Hematopoietic multipotent progenitor cell treated with erythropoietin and hydrocortisone succinate and interleukin-3 and kit ligand, for 8 days (in vitro differentiated cells): ENCODE data around the gene PPP4R4.
A peak's percentile ranks its signal among the peaks of the same experiment; 100 is the strongest.
"Not testable (repeated sequence)": the region's sequence is repeated elsewhere in the genome, so short reads cannot be mapped to it uniquely, and the experiment has no call there.

Experiments used
- DNase-seq: peaks from one replicate; pipeline ENCODE4 v3.0.0-alpha.2; 2015

PPP4R4 gene

DNA sequence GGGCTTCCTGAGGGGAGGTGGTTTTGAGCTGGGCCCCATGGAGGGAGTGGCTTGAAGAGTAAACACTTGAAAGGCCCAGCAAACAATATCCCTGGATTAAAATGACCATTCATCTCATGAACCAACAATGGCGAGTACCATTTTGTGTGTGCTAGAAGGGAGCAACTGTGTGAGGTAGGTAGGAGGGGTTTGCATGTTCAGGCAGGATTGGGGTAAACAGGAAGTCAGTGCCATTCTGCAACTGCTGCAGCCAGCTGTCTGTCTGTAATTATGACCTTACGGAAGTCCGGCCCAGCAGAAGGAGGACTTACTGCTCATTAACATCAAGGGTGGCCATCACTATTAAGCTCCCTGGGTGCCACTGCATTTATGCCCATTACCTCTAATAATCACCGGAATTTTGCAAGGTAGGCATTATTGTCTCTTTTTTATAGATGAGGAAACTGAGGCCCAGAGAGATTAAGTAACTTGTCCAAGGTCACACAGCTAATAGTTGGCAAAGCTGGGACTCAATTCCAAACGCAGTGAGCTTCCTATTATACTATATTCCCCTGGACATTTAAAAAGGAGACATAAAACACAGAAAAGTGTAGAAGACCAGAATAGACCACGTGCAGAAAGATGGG lies 28.1 kb upstream of the PPP4R4 start:
- no peak for DNase-seq

DNA sequence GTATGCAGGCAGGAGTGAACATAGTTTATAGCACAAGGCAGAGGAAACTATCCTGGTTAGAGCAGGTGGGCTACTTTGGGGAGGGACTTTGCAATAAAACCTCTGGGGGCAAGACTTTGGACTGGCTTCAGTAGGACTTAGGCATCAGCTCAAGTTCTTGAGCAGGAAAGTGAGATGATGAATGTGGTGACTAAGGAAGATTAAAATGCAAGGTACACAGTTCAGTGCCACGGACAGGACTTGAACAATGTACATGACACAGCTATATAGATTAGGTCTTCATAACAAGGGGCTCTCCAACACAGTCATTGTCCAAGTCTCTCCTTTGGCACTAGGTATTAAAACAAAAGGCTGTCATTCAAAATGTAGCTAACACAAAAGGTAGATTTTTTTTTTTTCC lies 21.4 kb upstream of the PPP4R4 start:
- no peak for DNase-seq

- DNase-seq: no peak
Measured at GRCh38 chr14:94153750-94154342, 20.3 kb upstream of the PPP4R4 start.

DNA sequence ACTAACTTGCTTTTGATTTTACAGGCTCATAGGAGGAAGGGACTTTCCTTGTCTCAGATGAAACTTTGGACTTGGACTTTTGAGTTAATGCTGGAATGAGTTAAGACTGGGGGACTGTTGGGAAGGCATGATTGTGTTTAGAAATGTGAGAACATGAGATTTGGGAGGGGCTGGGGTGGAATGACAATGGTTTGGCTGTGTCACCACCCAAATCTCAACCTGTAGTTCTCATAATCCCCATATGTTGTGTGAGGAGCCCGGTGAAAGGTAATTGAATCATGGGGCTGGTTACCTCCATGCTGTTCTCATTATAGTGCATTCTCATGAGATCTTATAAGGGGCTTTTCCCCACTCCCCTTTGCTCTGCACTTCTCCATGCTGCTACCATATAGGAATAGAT lies 18.0 kb upstream of the PPP4R4 start:
- DNase-seq: not testable (repeated sequence)

GRCh38 chr14:94157197-94157596 lies 16.9 kb upstream of the PPP4R4 start:
- no peak for DNase-seq

DNA sequence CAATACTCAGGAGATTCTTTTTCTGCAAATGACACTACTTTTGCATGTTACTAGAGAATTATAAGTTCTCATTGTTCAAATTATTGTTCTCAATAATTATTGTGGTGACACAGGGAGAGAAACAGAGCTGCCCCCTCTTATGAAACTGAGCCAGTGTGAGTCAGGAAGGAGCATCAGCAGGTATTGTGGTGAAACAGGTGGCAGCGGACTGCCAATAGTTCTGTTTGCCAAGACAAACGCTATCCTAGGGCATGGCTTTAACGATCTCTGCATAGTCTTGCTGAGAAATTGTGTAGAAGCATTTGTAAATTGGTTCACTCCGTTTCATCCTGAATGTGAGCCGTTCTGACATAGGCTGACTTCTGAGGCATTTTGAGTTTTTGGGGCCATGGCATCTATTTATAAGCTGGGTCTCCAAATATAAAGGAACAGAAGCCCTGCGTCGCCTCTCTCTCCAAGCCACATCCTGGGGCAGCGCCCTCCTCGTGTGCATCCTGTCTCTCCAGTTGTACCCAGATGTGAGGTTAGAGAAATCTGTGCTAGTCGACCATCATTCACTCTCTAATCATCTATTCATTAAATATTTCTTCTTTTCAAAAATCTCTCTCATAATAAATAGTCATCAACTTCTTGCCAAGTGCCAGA lies 15.8 kb upstream of the PPP4R4 start:
- no peak for DNase-seq

- no peak for DNase-seq
Measured at GRCh38 chr14:94161058-94161457, 13.1 kb upstream of the PPP4R4 start.

DNA sequence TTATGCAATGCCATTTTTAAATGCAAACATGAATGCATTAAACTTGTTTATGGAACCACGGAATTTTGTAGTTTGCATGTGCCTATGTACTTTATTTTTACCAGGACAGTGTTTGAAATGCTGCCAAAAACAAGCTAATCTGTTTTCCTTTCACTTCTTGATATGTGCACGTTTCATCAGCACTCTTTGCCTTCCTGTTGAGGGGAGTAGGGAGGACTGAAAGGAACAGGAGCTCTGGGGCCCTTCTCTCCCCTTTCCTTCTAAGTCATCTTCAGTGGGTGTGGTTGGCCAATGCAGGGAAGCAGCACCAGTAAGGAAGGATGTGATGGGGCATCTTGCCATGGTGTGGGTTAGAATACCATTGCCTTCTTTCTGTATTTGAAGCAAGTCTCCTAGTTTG lies 12.1 kb upstream of the PPP4R4 start:
- no peak for DNase-seq

- DNase-seq: no peak
Measured at GRCh38 chr14:94162466-94162865, 11.7 kb upstream of the PPP4R4 start.

DNA sequence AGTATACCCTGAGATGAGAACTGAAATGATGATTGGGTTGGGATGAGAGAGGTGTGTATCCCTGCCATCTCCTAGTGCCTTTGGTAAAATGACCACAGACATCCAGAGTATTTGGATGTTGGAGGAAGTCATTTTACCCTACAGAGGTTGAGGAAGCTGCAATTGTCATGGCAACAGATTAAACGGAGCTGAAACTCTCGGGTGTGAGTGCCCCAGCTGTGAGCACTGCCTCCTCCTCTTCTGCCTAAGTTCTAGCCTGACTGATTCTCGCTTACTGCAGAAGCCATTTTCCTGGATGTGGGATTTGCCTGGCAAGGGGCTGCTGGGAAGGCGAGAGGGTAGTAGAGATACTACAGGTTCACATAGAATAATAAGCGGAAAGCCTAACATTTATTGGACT lies 10.3 kb upstream of the PPP4R4 start:
- DNase-seq: no peak

GRCh38 chr14:94164685-94165431 lies 9.3 kb upstream of the PPP4R4 start:
- no peak for DNase-seq

DNA sequence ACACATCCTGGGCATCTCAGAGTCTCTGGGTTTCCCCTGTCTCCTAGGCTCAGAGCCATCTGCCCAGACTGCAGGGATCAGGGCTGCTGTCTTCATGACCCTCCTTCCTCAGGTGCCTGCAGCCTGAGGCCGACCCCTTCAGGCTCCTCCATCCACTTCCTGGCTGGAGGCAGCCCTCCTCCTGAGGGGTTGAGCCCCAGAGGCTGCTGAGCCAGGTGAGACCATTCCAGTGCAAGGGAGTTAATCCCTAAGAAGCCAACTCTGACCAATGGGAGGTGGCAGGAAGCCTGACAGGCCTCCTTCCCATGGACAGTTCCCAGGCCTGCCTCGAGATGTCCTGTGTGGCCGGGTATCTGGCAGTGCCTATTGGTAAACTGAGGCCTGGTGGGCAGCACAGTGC lies 8.4 kb upstream of the PPP4R4 start:
- DNase-seq: no peak

GRCh38 chr14:94170136-94170535 lies 4.0 kb upstream of the PPP4R4 start:
- DNase-seq: no peak

- no peak for DNase-seq
Measured at GRCh38 chr14:94171208-94171607, 2.9 kb upstream of the PPP4R4 start.

- DNase-seq: no peak
Measured at GRCh38 chr14:94172545-94172944, 1.6 kb upstream of the PPP4R4 start.

DNA sequence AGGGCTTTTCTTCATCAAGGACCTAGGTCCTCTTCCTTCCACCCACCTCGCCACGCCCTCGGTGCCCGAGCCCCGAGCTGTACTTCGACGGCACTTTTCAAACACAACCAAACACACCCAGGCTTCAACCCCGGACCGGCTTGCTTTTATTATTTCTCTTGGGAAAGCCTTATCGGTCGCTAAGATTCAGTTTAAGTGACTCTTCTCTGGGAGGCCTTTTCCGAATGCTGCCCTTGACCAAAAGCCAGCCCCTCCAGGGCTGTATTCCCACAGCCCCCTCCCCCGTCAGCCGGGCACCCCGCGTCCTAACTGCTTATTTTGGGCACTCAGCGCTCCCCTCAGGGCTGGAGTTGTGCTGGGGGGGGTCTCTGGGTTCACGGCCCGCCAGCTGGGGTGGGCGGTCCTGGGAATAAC lies 644 bp upstream of the PPP4R4 start:
- no peak for DNase-seq

DNA sequence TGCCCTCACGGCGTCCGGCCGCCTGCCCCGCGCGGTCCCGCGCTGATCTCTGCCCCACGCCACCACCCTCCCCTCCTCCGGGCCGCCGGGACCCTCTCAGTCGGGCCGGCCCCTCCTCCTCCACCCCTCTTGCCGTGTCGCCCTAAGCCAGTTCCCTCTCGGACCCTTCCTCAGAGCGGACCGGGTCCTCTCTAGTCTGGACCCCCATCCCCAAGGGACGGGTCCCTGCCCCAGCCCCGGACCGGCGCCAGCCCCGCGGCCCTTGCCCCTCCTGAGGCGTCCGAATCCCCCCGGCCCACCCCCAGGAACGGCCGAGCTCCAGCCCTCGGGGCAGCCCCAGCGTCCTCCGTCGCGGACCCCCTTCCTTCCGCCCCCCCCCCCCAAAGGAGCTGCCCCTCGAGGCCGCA lies 485 bp downstream of the PPP4R4 start:
- no peak for DNase-seq

- no peak for DNase-seq
Measured at GRCh38 chr14:94175011-94175745, 1.1 kb downstream of the PPP4R4 start.

GRCh38 chr14:94175747-94176146 lies 1.6 kb downstream of the PPP4R4 start:
- DNase-seq: no peak

DNA sequence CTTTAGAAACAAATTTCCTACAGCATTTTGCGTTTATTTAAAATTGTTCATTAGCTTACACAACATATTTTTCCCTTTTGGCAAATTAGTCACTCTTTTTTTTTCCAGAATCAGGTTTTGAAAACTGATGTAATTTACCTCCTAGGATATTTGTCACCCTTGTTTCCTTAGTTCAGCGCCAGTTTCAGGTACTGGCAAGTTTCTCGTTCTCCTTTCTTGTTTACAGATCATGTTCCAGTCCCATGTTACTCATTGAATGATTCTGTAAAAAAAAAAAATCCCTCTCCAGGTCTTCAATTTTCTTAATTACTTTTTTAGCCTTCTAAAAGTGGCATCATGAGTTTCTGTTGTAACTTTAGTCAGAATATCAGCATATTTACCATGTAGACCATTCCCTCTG lies 2.7 kb downstream of the PPP4R4 start:
- no peak for DNase-seq

- no peak for DNase-seq
Measured at GRCh38 chr14:94177806-94178205, 3.7 kb downstream of the PPP4R4 start.

GRCh38 chr14:94179244-94179643 lies 5.1 kb downstream of the PPP4R4 start:
- no peak for DNase-seq

DNA sequence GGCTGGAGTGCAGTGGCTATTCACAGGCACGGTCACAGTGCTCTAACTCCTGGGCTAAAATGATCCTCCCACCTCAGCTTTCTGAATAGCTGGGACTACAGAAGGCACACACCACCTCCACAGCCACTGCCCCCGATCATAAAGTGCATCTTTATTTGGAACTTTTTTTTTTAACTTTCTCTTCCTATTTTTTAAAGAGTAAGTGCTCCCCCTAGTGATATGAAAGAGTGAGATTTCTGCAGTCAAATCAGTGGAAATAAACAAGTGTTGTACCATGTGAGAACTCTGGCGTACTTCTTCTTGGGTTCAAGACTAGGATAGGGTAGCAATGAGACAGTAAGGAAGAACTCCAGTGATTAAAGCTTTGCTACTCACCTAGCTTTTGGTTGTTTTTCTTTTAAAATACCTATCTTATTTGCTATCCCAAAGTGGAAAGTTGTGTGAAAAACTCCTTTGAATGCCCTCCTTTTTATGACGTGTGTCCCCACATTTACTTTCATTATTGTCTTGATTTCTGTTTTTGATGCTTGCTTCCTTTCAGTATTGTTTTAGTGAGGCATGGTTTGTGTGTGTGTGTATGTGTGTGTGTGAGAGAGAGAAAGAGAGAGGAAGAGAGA lies 6.6 kb downstream of the PPP4R4 start:
- DNase-seq: peak; percentile 56
